HG03558 (cell line): ENCODE measurements around the gene CST4.
"Not testable (repeated sequence)": the region's sequence is repeated elsewhere in the genome, so short reads cannot be mapped to it uniquely, and the experiment has no call there.

Experiments used
- ATAC-seq: cut with Tn5 transposase; IDR thresholded peaks from one replicate; pipeline ENCODE4 v1.9.1; 2021; ENCODE audit warnings: moderate number of reproducible peaks; ENCODE audit not compliant: unreplicated experiment; ENCODE audit errors: extremely low read depth

The CST4 gene, protein sequence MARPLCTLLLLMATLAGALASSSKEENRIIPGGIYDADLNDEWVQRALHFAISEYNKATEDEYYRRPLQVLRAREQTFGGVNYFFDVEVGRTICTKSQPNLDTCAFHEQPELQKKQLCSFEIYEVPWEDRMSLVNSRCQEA

DNA sequence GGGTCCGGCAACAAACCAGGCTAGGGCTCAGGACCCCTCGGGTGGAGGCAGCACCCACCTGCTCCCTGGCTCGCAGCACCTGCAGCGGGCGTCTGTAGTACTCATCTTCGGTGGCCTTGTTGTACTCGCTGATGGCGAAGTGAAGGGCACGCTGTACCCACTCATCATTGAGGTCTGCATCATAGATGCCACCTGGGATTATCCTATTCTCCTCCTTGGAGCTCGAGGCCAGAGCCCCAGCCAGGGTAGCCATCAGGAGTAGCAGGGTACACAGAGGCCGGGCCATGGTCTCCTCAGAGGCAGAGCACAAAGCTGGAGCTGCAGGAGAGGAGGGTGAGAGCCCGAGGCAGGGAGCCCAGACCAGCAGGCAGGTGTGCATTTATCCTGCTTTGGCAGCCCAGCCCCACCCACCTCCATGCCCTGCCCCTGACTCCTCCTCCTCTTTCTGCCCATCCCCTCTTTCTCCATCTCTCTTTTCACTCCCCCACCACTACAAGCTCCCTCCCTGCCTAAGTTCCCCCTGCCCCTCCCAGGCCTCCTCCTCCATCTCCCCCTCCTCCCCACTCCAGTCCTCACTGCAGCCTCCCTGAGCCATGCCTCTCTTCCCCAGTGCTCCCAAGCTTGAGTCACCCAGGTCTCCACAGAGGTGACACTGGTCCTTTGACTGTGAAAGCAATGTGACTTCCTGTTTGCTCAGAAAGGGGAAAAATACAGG lies at the start of gene CST4:
Gene CST4 (minus strand): TSS at position 355 of the 715 bp plus-strand sequence. CDS start 69 bp downstream, at position 286.
- ATAC-seq, result not testable (repeated sequence)

DNA sequence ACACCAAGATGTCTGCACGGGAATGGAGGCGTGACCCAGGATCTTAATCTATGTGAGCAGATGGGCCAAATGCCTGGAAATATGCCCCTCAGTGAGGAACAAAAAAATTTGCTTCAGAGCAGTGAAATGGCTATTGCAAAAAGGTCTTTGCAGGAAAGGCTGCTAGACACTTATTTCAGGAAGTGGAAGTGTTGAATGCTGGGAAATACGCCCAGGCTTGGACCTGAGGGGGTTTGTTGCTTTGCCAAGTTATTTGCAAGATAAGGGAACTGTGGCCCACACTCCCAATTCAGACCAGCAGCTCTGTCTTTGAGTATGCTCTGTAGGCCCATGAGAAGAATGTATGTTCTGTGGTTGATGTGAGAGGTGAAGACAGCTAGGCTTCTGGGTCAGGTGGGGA lies 46.6 kb upstream of the CST4 start:
- ATAC-seq, result not testable (repeated sequence)

DNA sequence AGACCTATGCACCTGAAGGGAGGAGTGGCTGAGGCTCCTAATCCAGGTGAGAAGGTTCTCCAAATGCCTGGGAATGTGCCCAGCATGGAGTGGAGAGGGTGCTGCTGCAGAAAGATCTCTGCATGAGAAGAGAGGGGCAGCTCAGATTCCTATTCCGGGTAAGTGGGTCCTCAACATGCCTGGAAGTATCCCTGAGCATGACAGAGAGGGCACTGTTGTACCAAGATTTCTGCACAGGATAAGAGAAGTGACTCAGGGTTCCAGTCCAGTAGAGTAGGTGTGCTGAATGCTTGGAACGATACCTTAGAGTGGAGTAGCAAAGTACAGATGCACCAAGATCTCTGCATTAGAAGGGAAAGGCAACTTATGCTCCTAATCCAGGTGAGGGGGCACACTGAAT lies 46.1 kb upstream of the CST4 start:
- not testable (repeated sequence) for ATAC-seq

DNA sequence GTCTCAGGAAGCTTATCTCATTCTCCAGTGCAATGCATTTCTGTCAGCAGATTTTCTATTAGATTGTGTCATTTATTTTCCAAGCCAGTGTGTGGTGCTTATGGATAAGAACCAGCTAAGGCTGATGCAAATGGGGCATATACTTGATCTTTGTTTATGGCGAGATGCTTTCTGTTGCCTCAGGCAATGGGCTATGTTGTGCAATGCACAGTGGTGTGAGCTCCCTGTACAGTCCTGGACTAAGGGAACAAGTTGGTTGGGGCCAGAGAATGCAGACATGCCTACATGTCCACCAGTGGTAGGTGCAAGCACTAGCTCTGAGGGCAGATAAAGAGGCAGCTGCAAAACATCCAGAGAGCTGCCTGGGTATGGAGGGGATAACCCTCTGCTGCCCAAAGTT lies 45.6 kb upstream of the CST4 start:
- not testable (repeated sequence) for ATAC-seq

DNA sequence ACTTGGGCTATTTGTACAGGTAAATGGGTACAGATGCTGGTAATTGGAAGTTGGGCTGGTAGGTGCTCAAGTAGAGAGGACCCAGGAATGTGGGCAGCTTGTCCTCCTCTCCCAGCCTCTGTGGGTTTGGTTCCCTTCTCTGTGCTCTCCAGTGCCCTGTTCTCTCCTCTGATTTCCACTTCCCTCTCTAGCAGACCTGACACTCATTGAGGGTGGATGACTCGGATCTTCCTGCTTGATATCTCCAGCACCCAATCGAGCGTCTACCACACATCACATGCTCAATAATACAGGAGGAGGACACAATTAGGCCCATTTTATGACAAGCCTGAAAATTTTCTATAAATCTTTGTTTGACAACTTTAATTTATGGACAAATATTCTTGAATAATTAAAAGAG lies 38.2 kb upstream of the CST4 start:
- ATAC-seq, result no peak

- ATAC-seq, result no peak
These were observed 36.3 kb upstream of the CST4 start for GRCh38 chr20:23725102-23725501.

GRCh38 chr20:23723659-23724307 lies 34.9 kb upstream of the CST4 start:
- not testable (repeated sequence) for ATAC-seq

- ATAC-seq, result not testable (repeated sequence)
These were observed 34.0 kb upstream of the CST4 start for GRCh38 chr20:23722851-23723250.

DNA sequence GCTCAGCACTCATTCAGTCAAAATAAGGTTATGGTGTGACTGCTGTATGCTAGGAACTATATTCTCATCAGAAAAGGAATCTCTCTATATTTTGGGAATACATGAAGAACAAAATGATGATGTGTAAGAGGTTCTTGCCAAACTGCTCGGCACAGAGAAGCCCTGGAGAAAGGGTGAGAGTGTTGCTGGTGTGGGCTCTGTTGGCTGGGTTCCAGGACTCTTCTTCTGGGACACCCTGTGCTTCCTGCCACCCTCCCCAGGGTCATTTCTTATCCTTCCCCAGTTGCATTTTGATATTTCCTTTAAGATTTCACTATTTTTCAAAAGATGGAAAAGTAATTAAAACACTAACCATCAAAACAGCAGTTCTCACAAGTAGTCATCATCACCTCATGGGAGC lies 33.1 kb upstream of the CST4 start:
- ATAC-seq, result no peak

DNA sequence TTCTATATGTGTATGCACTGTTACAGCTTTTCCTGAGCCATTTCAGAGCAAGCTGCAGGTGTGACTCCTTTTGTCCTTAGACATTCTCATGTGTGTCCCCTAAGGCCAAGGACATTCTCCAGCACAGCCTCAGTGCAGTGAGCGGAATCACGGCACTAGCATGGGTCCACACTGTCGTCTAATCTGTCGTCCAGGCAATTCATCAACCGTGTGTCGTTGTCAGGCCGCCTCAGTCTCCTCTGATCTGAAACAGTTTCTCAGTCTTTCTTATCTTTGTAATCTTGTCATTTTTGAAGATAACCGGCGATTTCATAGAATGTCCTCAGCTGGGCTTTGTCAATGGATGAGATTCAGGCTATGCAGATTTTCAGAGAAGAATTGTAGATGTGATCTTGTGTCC lies 30.5 kb upstream of the CST4 start:
- ATAC-seq, result not testable (repeated sequence)

- ATAC-seq, result not testable (repeated sequence)
These were observed 22.9 kb upstream of the CST4 start for GRCh38 chr20:23711778-23712177.

DNA sequence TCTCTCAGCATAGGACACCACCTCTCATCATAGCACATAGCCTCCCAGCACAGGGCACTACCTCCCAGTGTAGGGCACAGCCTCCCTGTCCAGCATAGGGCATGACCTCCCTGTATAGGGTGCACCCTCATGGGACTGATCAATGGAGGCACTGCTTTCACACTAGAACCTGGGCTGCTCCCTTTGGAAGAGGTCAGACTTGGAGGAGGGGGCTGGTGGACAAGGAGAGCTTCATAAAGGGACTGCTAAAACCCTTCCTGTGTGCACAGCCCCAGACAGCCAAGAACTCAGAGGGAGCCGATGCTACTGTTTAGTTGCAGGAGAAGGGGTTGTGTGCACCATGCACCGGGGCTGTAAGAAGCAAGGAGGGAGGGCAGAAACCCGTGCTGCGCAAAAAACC lies 21.9 kb upstream of the CST4 start:
- ATAC-seq, result no peak

GRCh38 chr20:23705895-23706294 lies 17.1 kb upstream of the CST4 start:
- no peak for ATAC-seq

DNA sequence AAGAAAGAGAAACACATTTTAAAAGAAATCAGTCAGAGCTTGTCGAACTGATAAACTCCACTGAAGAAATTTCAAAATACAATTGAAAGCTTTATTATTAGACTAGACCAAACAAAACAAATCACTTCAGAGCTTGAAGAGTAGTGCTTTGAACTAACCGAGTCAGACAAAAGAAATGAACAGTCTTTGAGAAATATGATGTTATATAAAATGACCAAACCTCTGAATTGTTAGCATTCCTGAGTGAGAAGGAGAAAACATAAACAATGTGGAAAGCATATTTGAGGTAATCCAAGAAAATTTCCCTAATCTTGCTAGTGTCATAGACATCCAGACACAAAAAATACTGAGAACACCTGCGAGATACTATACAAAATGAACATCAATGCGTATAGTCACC lies 13.2 kb upstream of the CST4 start:
- no peak for ATAC-seq

- no peak for ATAC-seq
These were observed 12.1 kb upstream of the CST4 start for GRCh38 chr20:23700931-23701330.

GRCh38 chr20:23697947-23698346 lies 9.1 kb upstream of the CST4 start:
- ATAC-seq, result no peak

- ATAC-seq, result not testable (repeated sequence)
These were observed 6.2 kb upstream of the CST4 start for GRCh38 chr20:23695068-23695395.

DNA sequence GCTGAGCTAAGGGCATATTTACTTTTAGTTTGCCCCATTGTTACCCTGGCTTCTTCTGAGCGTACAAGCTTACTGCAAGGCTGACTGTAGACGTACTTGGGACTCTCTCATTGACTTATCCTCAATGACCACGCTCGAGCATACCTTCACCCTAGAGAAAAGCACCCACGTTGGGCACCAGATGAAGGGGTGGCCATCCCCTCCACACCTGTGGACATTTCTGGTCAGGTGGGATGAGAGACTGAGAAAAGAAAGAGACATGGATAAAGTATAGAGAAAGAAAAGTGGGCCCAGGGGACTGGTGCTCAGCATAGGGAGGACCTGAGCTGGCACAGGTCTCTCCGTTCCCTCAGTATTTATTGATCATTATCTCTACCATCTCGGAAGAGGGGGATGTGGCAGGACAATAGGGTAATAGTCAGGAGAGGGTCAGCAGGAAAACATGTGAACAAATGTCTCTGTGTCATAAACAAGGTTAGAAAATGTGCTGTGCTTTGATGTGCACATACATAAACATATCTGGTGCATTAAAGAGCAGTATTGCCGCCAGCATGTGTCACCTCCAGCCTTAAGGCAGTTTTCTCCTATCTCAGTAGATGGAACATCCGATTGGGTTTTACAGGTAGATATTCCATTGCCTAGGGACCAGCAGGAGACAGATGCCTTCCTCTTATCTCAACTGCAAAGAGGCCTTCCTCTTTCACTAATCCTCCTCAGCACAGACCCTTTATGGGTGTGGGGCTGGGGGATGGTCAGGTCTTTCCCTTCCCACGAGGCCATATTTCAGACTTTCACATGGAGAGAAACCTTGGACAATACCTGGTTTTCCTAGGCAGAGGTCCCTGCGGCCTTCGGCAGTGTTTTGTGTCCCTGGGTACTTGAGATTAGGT lies 5.6 kb upstream of the CST4 start:
- not testable (repeated sequence) for ATAC-seq

- not testable (repeated sequence) for ATAC-seq
These were observed 4.1 kb upstream of the CST4 start for GRCh38 chr20:23692725-23693619.

DNA sequence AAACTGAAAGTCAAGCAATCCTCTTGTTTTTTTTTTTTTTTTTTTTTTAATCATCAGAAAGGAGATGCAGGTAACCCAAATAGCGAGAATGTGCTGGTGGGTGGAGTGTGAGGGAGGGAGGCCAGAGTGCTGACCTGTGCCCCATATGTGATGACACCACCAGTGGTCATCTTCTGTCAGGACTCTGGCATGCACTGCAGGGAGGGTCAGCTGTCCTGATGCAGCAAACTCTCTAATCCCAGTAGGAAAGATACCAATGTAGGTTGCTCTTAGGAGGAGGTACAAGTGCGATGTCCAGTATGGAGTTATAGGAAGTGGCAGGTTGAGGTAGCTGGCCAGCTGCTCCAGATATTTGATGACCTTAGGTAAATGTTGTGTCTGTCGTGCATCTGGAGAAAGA lies 2.8 kb upstream of the CST4 start:
- ATAC-seq, result no peak
